Smooth muscle cell (in vitro differentiated cells): ENCODE measurements around the gene ELL2. TPM values are rescaled to one million over a fixed set of nuclear protein-coding genes. Genes with fewer than 3 reads are reported as not detected.

Experiments
- DNase-seq: peaks from one replicate; lab custom pipeline; 2025; ENCODE audit not compliant: unreplicated experiment; lab: John Stamatoyannopoulos, UW
- H2AFZ ChIP-seq: fragments of 200-600 bp; sonication (generic); 2 replicates; pipeline ENCODE4 v1.6.0; 2016; ENCODE audit warnings: antibody characterized with exemption, low read depth, mild to moderate bottlenecking
- H3F3A ChIP-seq: fragments of 200-600 bp; sonication (generic); 2 replicates; pipeline ENCODE4 v1.6.0; 2017; ENCODE audit warnings: antibody characterized with exemption, low read depth
- H3K27ac ChIP-seq: fragments of 200-600 bp; sonication (generic); 2 replicates; pipeline ENCODE4 v1.5.1; 2016; ENCODE audit warnings: low read depth, mild to moderate bottlenecking
- H3K27me3 ChIP-seq: fragments of 200-600 bp; sonication (generic); 2 replicates; pipeline ENCODE4 v1.6.1; 2016; ENCODE audit warnings: low read depth, mild to moderate bottlenecking
- H3K36me3 ChIP-seq: fragments of 200-600 bp; sonication (generic); 2 replicates; pipeline ENCODE4 v1.5.1; 2016; ENCODE audit warnings: low read depth
- H3K4me1 ChIP-seq: fragments of 200-600 bp; sonication (generic); 2 replicates; pipeline ENCODE4 v1.5.1; 2016; ENCODE audit warnings: low read depth
- H3K4me2 ChIP-seq: fragments of 200-600 bp; sonication (generic); 2 replicates; pipeline ENCODE4 v1.6.0; 2016; ENCODE audit warnings: mild to moderate bottlenecking
- H3K4me3 ChIP-seq: fragments of 200-600 bp; sonication (generic); 2 replicates; pipeline ENCODE4 v1.5.1; 2016; ENCODE audit warnings: mild to moderate bottlenecking
- H3K79me2 ChIP-seq: fragments of 200-600 bp; sonication (generic); 2 replicates; pipeline ENCODE4 v1.6.0; 2016; ENCODE audit warnings: low read depth, mild to moderate bottlenecking
- H3K9ac ChIP-seq: fragments of 200-600 bp; sonication (generic); 2 replicates; pipeline ENCODE4 v1.6.0; 2016; ENCODE audit warnings: low read depth
- H3K9me3 ChIP-seq: fragments of 200-600 bp; sonication (generic); replicated peaks from 2 replicates; pipeline ENCODE4 v1.5.1; 2016; ENCODE audit warnings: low read depth
- H4K20me1 ChIP-seq: fragments of 200-600 bp; sonication (generic); 2 replicates; pipeline ENCODE4 v1.6.0; 2016; ENCODE audit warnings: low read depth
- WGBS: methylation state at CpG from one replicate; pipeline ENCODE4 v1.1.7; 2016; ENCODE audit warnings: low lambda C conversion rate; 5-methylcytosine and 5-hydroxymethylcytosine counted together
- polyA plus RNA-seq: library from polyadenylated mRNA; unstranded; fragments of >200 nt; fragmentation: Nextera tagmentation; extraction: Ambion mirVana; gene quantifications from 2 replicates; pipeline ENCODE4 v1.2.1, GENCODE V29; 2016
- total RNA-seq: library from RNA; depleted of rRNA; stranded (reverse); fragments of >200 nt; gene quantifications from 2 replicates; pipeline ENCODE4 v1.2.3, GENCODE V29; 2014
- TF ChIP-seq, protein P1 (sequence below): fragments of 200-600 bp; sonication (generic); IDR thresholded peaks from 2 replicates; pipeline ENCODE4 v1.5.1; 2017; ENCODE audit warnings: borderline replicate concordance, mild to moderate bottlenecking, antibody characterized with exemption; ENCODE audit not compliant: insufficient read depth, poor library complexity, severe bottlenecking

Gene ELL2
- total and polyA plus RNA-seq, 2 experiments from 2014 or later, result 14.4 to 49.9 TPM

DNA sequence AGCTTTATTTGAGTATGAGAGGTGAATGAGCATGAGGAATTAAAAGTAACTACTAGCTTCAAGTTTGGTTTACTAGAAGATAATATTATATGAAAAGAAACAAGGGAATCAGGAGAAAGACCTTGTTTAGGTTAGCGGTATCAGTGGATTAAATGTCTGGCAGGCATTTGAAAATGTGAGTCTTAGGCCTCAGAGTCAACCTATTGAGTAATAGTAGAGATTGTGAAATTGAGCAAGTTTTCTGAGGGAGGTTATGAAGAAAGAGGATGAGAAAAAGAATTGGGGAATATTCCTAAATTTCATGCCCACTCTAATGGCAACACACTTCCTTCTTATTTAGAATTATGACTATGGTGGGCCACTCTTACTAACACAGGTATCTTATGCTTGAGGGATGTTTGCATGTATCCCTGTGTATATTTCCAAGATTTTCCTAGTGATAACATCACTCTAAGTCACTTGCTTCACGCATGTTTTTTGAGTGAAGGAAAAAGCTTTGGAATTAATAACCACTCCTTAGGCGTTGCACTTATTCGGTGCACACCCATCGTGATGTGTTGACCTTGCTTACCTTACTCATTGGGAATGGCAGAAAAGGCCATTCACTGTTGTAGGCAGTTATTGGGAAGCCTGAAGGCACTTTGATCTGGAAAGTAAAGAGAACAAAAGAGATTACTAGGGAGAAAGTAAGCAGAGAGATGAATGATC, 8.2 kb upstream of the ELL2 start:
- WGBS, result 84% methylated on average over 5 of the region's 5 CpGs
- Histone ChIP-seq H3K27me3 (no peaks in the 10 kb centered on the region), H3K4me3 (no peak overlapping the region), H3F3A (peaks cover 9% of the 10 kb centered on the region), H4K20me1 (no peaks in the 10 kb centered on the region), H3K4me2 (no peak overlapping the region), H3K9ac (no peak overlapping the region), H2AFZ (no peak overlapping the region), H3K36me3 (no peaks in the 10 kb centered on the region), H3K9me3 (no peaks in the 10 kb centered on the region), H3K79me2 (no peaks in the 10 kb centered on the region), H3K27ac (peak overlapping the region; percentile 48), H3K4me1 (no peaks in the 10 kb centered on the region)
- TF ChIP-seq, protein P1, sequence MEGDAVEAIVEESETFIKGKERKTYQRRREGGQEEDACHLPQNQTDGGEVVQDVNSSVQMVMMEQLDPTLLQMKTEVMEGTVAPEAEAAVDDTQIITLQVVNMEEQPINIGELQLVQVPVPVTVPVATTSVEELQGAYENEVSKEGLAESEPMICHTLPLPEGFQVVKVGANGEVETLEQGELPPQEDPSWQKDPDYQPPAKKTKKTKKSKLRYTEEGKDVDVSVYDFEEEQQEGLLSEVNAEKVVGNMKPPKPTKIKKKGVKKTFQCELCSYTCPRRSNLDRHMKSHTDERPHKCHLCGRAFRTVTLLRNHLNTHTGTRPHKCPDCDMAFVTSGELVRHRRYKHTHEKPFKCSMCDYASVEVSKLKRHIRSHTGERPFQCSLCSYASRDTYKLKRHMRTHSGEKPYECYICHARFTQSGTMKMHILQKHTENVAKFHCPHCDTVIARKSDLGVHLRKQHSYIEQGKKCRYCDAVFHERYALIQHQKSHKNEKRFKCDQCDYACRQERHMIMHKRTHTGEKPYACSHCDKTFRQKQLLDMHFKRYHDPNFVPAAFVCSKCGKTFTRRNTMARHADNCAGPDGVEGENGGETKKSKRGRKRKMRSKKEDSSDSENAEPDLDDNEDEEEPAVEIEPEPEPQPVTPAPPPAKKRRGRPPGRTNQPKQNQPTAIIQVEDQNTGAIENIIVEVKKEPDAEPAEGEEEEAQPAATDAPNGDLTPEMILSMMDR, result no peak
- no peak for DNase-seq

DNA sequence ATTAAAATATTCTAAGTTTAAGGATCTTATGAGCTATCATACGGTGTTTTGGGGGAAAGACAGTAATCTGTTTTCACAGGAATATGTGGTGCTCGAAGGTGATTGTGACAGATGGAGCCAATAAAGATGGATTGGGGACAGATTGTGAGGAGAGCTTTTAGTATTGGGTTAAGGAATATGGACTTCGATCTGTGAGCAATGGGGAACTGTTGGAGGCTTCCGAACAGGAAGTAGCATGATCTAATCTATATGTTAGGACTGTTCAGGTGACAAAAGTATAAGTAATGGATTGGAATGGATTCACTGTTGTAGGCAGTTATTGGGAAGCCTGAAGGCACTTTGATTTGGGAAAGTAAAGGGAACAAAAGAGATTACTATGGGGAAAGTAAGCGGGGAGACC, 7.4 kb upstream of the ELL2 start:
- Histone ChIP-seq H3K79me2 (no peaks in the 10 kb centered on the region), H3K36me3 (no peaks in the 10 kb centered on the region), H3K27me3 (no peaks in the 10 kb centered on the region), H3K27ac (peak overlapping the region; percentile 48), H3K9me3 (no peaks in the 10 kb centered on the region), H4K20me1 (no peaks in the 10 kb centered on the region), H3K4me2 (no peak overlapping the region), H3K4me1 (no peaks in the 10 kb centered on the region), H3K4me3 (no peak overlapping the region), H3F3A (peaks cover 3% of the 10 kb centered on the region), H2AFZ (no peak overlapping the region), H3K9ac (no peak overlapping the region)
- TF ChIP-seq, protein P1, result no peak
- 96% methylated on average over 5 of the region's 5 CpGs for WGBS
- DNase-seq, result no peak

- 100% methylated on average over 1 of the region's 1 CpG for WGBS
- H3K9me3 ChIP-seq, result no peaks in the 10 kb centered on the region
- H3K36me3 ChIP-seq, result no peaks in the 10 kb centered on the region
These were observed 5.6 kb upstream of the ELL2 start for GRCh38 chr5:95967236-95967635.

More at GRCh38 chr5:95967236-95967635, 5.6 kb upstream of the ELL2 start:
- no peaks in the 10 kb centered on the region for H3K79me2 ChIP-seq
- no peak overlapping the region for H3K9ac ChIP-seq
- H3K27ac ChIP-seq, result no peak overlapping the region
- H3K4me2 ChIP-seq, result no peak overlapping the region
- H3F3A ChIP-seq, result peaks cover 8% of the 10 kb centered on the region
- H3K27me3 ChIP-seq, result no peaks in the 10 kb centered on the region
- no peaks in the 10 kb centered on the region for H4K20me1 ChIP-seq
- no peak overlapping the region for H2AFZ ChIP-seq
- DNase-seq, result no peak
- H3K4me1 ChIP-seq, result no peaks in the 10 kb centered on the region
- no peak overlapping the region for H3K4me3 ChIP-seq
- TF ChIP-seq, protein P1, result no peak
